Lower leg skin (tissue), 3 donors: ENCODE results near the gene CACNA2D4.

Experiments used
- CTCF ChIP-seq, 3 donors: fragments of 450-650 bp; IDR thresholded peaks; one replicate each; pipeline ENCODE4 v1.5.1; 2016; ENCODE audit warnings: antibody characterized with exemption in 3 of 3, mild to moderate bottlenecking in 3 of 3, moderate library complexity in 2 of 3
- POLR2A ChIP-seq, 2 donors: fragments of 450-650 bp; IDR thresholded peaks; one replicate each; pipeline ENCODE4 v1.6.1; 2016 to 2017; ENCODE audit warnings: antibody characterized with exemption in 2 of 2, mild to moderate bottlenecking in 1 of 2, moderate library complexity in 1 of 2

GRCh38 chr12:1792406-1792805 lies 126.0 kb downstream of the CACNA2D4 start:
- no peak for TF ChIP-seq CTCF (IDR thresholded peaks at IDR 0.05)
- TF ChIP-seq POLR2A (IDR thresholded peaks at IDR 0.05) = no peak
